Stomach (tissue), 4 donors: Measurements from ENCODE around the gene ZNF622.
"Not testable (repeated sequence)": the region's sequence is repeated elsewhere in the genome, so short reads cannot be mapped to it uniquely, and the experiment has no call there.

Source experiments
- CTCF ChIP-seq, 7 experiments: fragments of 450-650 bp in 4 of 7; fragments of 200-600 bp in 3 of 7; sonication (generic) in 3 of 7; IDR thresholded peaks; one replicate each; pipeline ENCODE4 v1.5.1; 2016 to 2019; ENCODE audit warnings: antibody characterized with exemption in 7 of 7, control low read depth in 2 of 7, mild to moderate bottlenecking in 1 of 7
- EP300 ChIP-seq: sonication (generic); formaldehyde crosslinking; IDR thresholded peaks from one replicate; pipeline ENCODE4 v1.6.1; 2017; ENCODE audit warnings: antibody characterized with exemption
- POLR2A ChIP-seq, 4 donors: fragments of 450-650 bp; IDR thresholded peaks; one replicate each; pipeline ENCODE4 v1.6.1; 2016; ENCODE audit warnings: antibody characterized with exemption in 4 of 4, control low read depth in 2 of 4, mild to moderate bottlenecking in 1 of 4, moderate library complexity in 1 of 4
- POLR2AphosphoS5 ChIP-seq, 3 donors: sonication (generic); formaldehyde crosslinking; IDR thresholded peaks; one replicate each; pipeline ENCODE4 v1.6.1; 2016; ENCODE audit warnings: antibody characterized with exemption in 3 of 3

- not testable (repeated sequence) for TF ChIP-seq POLR2A (IDR thresholded peaks at IDR 0.05); CTCF (IDR thresholded peaks at IDR 0.05); POLR2AphosphoS5 (IDR thresholded peaks at IDR 0.05); EP300
Observed at GRCh38 chr5:16476417-16476816, 10.8 kb upstream of the ZNF622 start.
